OCI-LY7 (cell line): ENCODE measurements around the gene LRCH3. TPM values are rescaled to one million over a fixed set of nuclear protein-coding genes. Genes with fewer than 3 reads are reported as not detected.
"Not testable (repeated sequence)": the region's sequence is repeated elsewhere in the genome, so short reads cannot be mapped to it uniquely, and the experiment has no call there.

Experiments used
- BruUV-seq: library from RNA; stranded (reverse); fragments of 400-500 nt; replicated peaks from 2 replicates; lab custom pipeline; 2021; lab: Mats Ljungman, UMichigan
- CTCF ChIA-PET: fragments of 300-600 bp; sonication (Branson Sonifier 250); formaldehyde crosslinking; loops from one replicate; lab custom pipeline; 2022; ENCODE audit warnings: antibody characterized with exemption; ENCODE audit not compliant: unreplicated experiment; lab: Charles Lee
- POLR2A ChIA-PET: fragments of 300-600 bp; sonication (Branson Sonifier 250); formaldehyde crosslinking; loops from one replicate; lab custom pipeline; 2022; ENCODE audit warnings: antibody characterized with exemption; lab: Charles Lee
- DNase-seq: peaks from one replicate; pipeline ENCODE4 v3.0.0-alpha.2; 2015; ENCODE audit warnings: low spot score
- H2AFZ ChIP-seq: fragments of 200-600 bp; sonication (generic), shearing (Covaris generic); 2 replicates; pipeline ENCODE4 v1.6.1; 2014; ENCODE audit warnings: mild to moderate bottlenecking, antibody characterized with exemption, low read length, moderate library complexity
- H3K27ac ChIP-seq: fragments of 200-600 bp; sonication (generic); 2 replicates; pipeline ENCODE4 v1.5.1; 2014; ENCODE audit warnings: mixed run types, low read depth, mild to moderate bottlenecking, moderate library complexity, low read length, inconsistent platforms; ENCODE audit not compliant: poor library complexity, severe bottlenecking
- H3K36me3 ChIP-seq: fragments of 200-600 bp; sonication (generic); 2 replicates; pipeline ENCODE4 v1.6.1; 2014; ENCODE audit warnings: mild to moderate bottlenecking, antibody characterized with exemption, low read length, moderate library complexity, mixed read lengths; ENCODE audit not compliant: insufficient read depth
- H3K4me1 ChIP-seq: fragments of 200-600 bp; sonication (generic); 2 replicates; pipeline ENCODE4 v1.5.1; 2014; ENCODE audit warnings: mild to moderate bottlenecking, low read length; ENCODE audit not compliant: insufficient read depth, poor library complexity, severe bottlenecking
- H3K4me2 ChIP-seq: fragments of 200-600 bp; sonication (generic); 2 replicates; pipeline ENCODE4 v1.6.1; 2014; ENCODE audit warnings: mild to moderate bottlenecking, low read length
- H3K4me3 ChIP-seq: fragments of 200-600 bp; sonication (generic); 2 replicates; pipeline ENCODE4 v1.5.1; 2014; ENCODE audit warnings: mild to moderate bottlenecking, low read depth, low read length; ENCODE audit not compliant: poor library complexity, severe bottlenecking
- H3K79me2 ChIP-seq: fragments of 200-600 bp; sonication (generic); 2 replicates; pipeline ENCODE4 v1.6.1; 2016; ENCODE audit warnings: low read depth, mild to moderate bottlenecking, low read length, moderate library complexity, mixed read lengths; ENCODE audit not compliant: insufficient read depth
- H3K9me2 ChIP-seq: fragments of 200-600 bp; sonication (generic); 2 replicates; pipeline ENCODE4 v1.6.1; 2016; ENCODE audit warnings: mild to moderate bottlenecking, low read length, mixed read lengths; ENCODE audit not compliant: insufficient read depth
- H3K9me3 ChIP-seq: fragments of 200-600 bp; sonication (generic); 2 replicates; pipeline ENCODE4 v1.6.1; 2014; ENCODE audit warnings: mild to moderate bottlenecking, mixed run types, low read length, mixed read lengths
- H4K20me1 ChIP-seq: fragments of 200-600 bp; sonication (generic); 2 replicates; pipeline ENCODE4 v1.6.1; 2014; ENCODE audit warnings: mild to moderate bottlenecking, antibody characterized with exemption, low read length, moderate library complexity, mixed read lengths; ENCODE audit not compliant: insufficient read depth
- CTCF ChIP-seq: fragments of 200-600 bp; sonication (generic); conservative IDR thresholded peaks from 2 replicates; pipeline ENCODE4 v1.5.1; 2014; ENCODE audit warnings: mild to moderate bottlenecking, antibody characterized with exemption, low read length, moderate library complexity, mixed read lengths
- EZH2phosphoT487 ChIP-seq: fragments of 200-600 bp; sonication (generic); IDR thresholded peaks from 2 replicates; pipeline ENCODE4 v1.6.1; 2018; ENCODE audit warnings: low read depth, borderline replicate concordance, mild to moderate bottlenecking, mixed run types, antibody characterized with exemption, low read length, moderate library complexity, mixed read lengths
- intact Hi-C: fragments of 100-400 bp; cut with micrococcal nuclease; formaldehyde crosslinking; loops from one replicate; pipeline ENCODE4 v1.10.0; 2022; ENCODE audit not compliant: unreplicated experiment
- small RNA-seq: library from RNA; depleted of rRNA; stranded (forward); fragments of <200 nt; gene quantifications from one replicate; pipeline ENCODE3, GENCODE V24; 2014
- total RNA-seq, 2 experiments: library from RNA; depleted of rRNA in 1 of 2; stranded (reverse); fragments of >200 nt in 1 of 2; shearing (Covaris generic) in 1 of 2; gene quantifications; 2 replicates each; pipeline ENCODE4 v1.2.3, GENCODE V29; 2014 to 2022

LRCH3 gene
- total RNA-seq, 2 experiments from 2014 or later, result 39.0 to 52.6 TPM

DNA sequence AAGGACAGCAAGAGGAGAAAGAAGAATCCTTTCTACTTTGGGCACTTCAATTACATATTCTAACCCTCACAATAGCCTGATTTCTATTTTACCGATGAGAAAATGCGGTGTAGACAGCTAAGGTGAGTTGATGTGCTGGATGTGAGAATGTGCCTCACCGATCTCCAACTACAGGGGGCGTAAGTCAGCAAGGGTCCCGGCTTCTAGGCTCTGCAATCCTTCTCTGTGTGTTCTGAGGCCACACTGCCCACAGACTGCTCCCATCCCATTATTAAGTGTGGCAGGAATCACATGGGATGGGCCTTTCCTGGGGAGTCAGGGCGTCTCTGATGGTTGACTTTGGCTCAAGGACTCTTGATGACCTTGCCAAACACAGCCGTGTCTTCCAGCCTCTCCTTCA, 135.4 kb downstream of the LRCH3 start:
- Histone ChIP-seq H2AFZ (no peak overlapping the region), H4K20me1 (no peaks in the 10 kb centered on the region), H3K9me2 (no peaks in the 10 kb centered on the region), H3K4me3 (no peak overlapping the region), H3K4me1 (no peaks in the 10 kb centered on the region), H3K27ac (no peak overlapping the region), H3K4me2 (no peak overlapping the region), H3K36me3 (no peaks in the 10 kb centered on the region), H3K79me2 (no peaks in the 10 kb centered on the region), H3K9me3 (no peaks in the 10 kb centered on the region)
- ChIA-PET POLR2A (interaction anchor here (0.5 to 0.7 kb wide), 2 partner anchors 10 to 238 kb away, joined by 3 read pairs; no protein-coding TSS in a partner anchor), CTCF (no interaction called here)
- BruUV-seq, result no TSS peak
- peak; percentile 6 for DNase-seq
- peak; percentile 63 for TF ChIP-seq CTCF
- no peak for TF ChIP-seq EZH2phosphoT487
- intact Hi-C loops, result no loop called here

- H3K9me3 ChIP-seq, H3K27ac ChIP-seq, H3K79me2 ChIP-seq, H3K4me1 ChIP-seq, POLR2A ChIA-PET, H3K4me3 ChIP-seq, intact Hi-C loops, CTCF ChIA-PET, H3K36me3 ChIP-seq, H3K4me2 ChIP-seq, H4K20me1 ChIP-seq, DNase-seq, H2AFZ ChIP-seq, BruUV-seq, H3K9me2 ChIP-seq: not testable (repeated sequence)
These were observed 136.5 kb downstream of the LRCH3 start for GRCh38 chr3:197927578-197927977.

DNA sequence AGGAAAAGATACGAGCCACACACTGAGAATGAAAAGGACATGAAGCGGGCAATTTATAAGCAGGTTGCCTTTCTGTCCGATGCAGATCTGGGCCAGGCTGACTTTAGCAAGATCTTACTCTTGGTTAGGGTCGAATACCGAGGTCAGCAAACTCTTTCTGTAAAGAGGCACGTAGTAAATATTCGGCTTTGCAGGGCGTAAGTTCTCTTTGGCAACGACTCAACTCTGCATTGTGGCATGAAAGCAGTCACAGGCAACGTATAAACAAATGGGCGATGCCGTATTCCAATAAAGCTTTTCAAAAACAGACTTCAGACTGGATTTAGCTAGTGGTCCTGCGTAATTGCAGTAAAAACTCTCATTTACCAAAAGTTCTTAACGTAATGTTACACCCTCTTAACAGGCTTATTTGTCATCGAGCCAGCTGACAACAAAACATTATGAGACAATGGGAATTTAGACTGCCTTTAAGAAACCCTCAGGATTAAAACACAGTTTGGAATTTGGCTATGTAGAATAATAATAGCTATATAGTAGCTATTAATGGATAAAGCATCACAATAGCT, 145.8 kb downstream of the LRCH3 start:
- H3K4me1 ChIP-seq, result no peaks in the 10 kb centered on the region
- H3K4me2 ChIP-seq, result no peak overlapping the region
- intact Hi-C loops, result no loop called here
- H3K79me2 ChIP-seq, result no peaks in the 10 kb centered on the region
- no peak overlapping the region for H2AFZ ChIP-seq
- H3K9me3 ChIP-seq, result no peaks in the 10 kb centered on the region
- no peak overlapping the region for H3K27ac ChIP-seq
- POLR2A ChIA-PET, result interaction anchor here (0.7 to 1.1 kb wide), 4 partner anchors 11 to 25 kb away, joined by 3 read pairs; no protein-coding TSS in a partner anchor
- BruUV-seq, result no TSS peak
- no peaks in the 10 kb centered on the region for H3K36me3 ChIP-seq
- H4K20me1 ChIP-seq, result no peaks in the 10 kb centered on the region
- H3K4me3 ChIP-seq, result no peak overlapping the region
- no peak for DNase-seq
- CTCF ChIA-PET, result no interaction called here
- TF ChIP-seq EZH2phosphoT487 (no peak), CTCF (no peak)
- no peaks in the 10 kb centered on the region for H3K9me2 ChIP-seq

Small RNAs within 50 kb of the gene (small RNA-seq; reads per million reads assigned to genes)
- not detected for gene RNU6-858P

Other genes starting within 250 kb of the LRCH3 start
- gene BDH1, start 235.3 kb upstream of the LRCH3 start, total RNA-seq (2014; rRNA removed; shearing (Covaris generic)), result 14.1 TPM in 2 replicates
- 14.5 and 16.0 TPM in 2 replicates for gene BDH1, start 235.3 kb upstream of the LRCH3 start, total RNA-seq (2022)
- 37.1 and 45.1 TPM in 2 replicates for gene RUBCN, start 54.4 kb upstream of the LRCH3 start, total RNA-seq (2014; rRNA removed; shearing (Covaris generic))
- gene RUBCN, start 54.4 kb upstream of the LRCH3 start, total RNA-seq (2022), result 48.4 and 56.7 TPM in 2 replicates
- 47.6 and 63.8 TPM in 2 replicates for gene FYTTD1, start 41.4 kb upstream of the LRCH3 start, total RNA-seq (2014; rRNA removed; shearing (Covaris generic))
- 49.2 and 57.8 TPM in 2 replicates for gene FYTTD1, start 41.4 kb upstream of the LRCH3 start, total RNA-seq (2022)
- gene RPL35A, start 158.9 kb downstream of the LRCH3 start, total RNA-seq (2014; rRNA removed; shearing (Covaris generic)), result 846 and 968 TPM in 2 replicates
- gene RPL35A, start 158.9 kb downstream of the LRCH3 start, total RNA-seq (2022), result 1,146 and 1,184 TPM in 2 replicates
- gene LMLN, start 169.0 kb downstream of the LRCH3 start, total RNA-seq (2014; rRNA removed; shearing (Covaris generic)), result 0.50 and 3.7 TPM in 2 replicates
- gene LMLN, start 169.0 kb downstream of the LRCH3 start, total RNA-seq (2022), result 6.2 and 7.1 TPM in 2 replicates